ENCODE data around the gene DDX10.

DNA sequence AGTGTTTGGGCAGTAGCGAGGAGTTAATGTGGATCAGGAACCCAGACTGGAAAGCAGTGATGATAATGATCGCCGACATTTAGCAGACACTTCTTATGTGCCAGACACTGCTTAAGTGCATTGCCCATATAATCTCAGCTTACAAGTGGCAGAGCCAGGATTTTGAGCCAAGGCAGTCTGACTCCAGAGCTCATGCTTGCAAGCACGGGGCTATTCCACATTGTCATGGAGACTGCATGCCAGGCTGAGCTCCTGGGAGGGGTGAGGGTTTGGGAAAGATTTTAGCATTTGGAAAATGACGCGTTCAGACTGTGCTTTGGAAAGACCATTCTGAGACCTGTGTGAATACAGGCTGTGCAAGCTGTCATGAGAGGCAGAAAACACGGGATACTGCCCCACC, 302.7 kb downstream of the DDX10 start:
- TF ChIP-seq, protein P1, sequence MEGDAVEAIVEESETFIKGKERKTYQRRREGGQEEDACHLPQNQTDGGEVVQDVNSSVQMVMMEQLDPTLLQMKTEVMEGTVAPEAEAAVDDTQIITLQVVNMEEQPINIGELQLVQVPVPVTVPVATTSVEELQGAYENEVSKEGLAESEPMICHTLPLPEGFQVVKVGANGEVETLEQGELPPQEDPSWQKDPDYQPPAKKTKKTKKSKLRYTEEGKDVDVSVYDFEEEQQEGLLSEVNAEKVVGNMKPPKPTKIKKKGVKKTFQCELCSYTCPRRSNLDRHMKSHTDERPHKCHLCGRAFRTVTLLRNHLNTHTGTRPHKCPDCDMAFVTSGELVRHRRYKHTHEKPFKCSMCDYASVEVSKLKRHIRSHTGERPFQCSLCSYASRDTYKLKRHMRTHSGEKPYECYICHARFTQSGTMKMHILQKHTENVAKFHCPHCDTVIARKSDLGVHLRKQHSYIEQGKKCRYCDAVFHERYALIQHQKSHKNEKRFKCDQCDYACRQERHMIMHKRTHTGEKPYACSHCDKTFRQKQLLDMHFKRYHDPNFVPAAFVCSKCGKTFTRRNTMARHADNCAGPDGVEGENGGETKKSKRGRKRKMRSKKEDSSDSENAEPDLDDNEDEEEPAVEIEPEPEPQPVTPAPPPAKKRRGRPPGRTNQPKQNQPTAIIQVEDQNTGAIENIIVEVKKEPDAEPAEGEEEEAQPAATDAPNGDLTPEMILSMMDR (IDR thresholded peaks at IDR 0.05; ENCODE audit: low read depth, low read length, poor library complexity, severe bottlenecking), result no peak
- no peak for TF ChIP-seq EZH2phosphoT487 (IDR thresholded peaks at IDR 0.05; ENCODE audit: borderline replicate concordance, low read length)

Data from DOHH2 (cell line).